H1 (cell line): ENCODE measurements around the gene SECISBP2. TPM values are rescaled to one million over a fixed set of nuclear protein-coding genes. Genes with fewer than 3 reads are reported as not detected.

ENCODE experiments used
- CTCF ChIA-PET: fragments of 300-600 bp; sonication (Branson Sonifier 250); formaldehyde crosslinking; loops from one replicate; lab custom pipeline; 2021; ENCODE audit not compliant: partially characterized antibody; lab: Charles Lee
- POLR2A ChIA-PET: fragments of 300-600 bp; sonication (Branson Sonifier 250); formaldehyde crosslinking; loops from one replicate; lab custom pipeline; 2021; ENCODE audit warnings: inconsistent platforms; ENCODE audit not compliant: partially characterized antibody; lab: Charles Lee
- DNase-seq, 2 experiments: peaks; one replicate each; pipeline versions ENCODE4 v3.0.0 to v3.0.0-alpha.2; 2010 to 2022; ENCODE audit warnings: low spot score in 2 of 2, low read depth in 1 of 2, mixed read lengths in 1 of 2
- FAIRE-seq: peaks from 2 replicates; lab custom pipeline; 2011; peaks lifted over from hg19 to GRCh38; lab: Jason Lieb, UNC
- H2AFZ ChIP-seq: 2 replicates; pipeline ENCODE4 v1.8.1; 2012; ENCODE audit warnings: low read length, inconsistent platforms
- H2AK5ac ChIP-seq: 2 replicates; pipeline ENCODE4 v1.6.1; 2013; ENCODE audit warnings: low read depth, low read length
- H2BK120ac ChIP-seq: replicated peaks from 2 replicates; pipeline ENCODE3; 2013; ENCODE audit warnings: low read depth, low read length, inconsistent platforms
- H2BK12ac ChIP-seq: 2 replicates; pipeline ENCODE4 v1.6.1; 2013; ENCODE audit warnings: low read depth, low read length
- H2BK15ac ChIP-seq: 2 replicates; pipeline ENCODE4 v1.6.1; 2013; ENCODE audit warnings: low read length
- H2BK20ac ChIP-seq: 2 replicates; pipeline ENCODE4 v1.6.1; 2013; ENCODE audit warnings: low read length
- H2BK5ac ChIP-seq: 2 replicates; pipeline ENCODE4 v1.6.1; 2013; ENCODE audit warnings: low read depth, low read length
- H3K14ac ChIP-seq: 2 replicates; pipeline ENCODE4 v1.6.1; 2013; ENCODE audit warnings: inconsistent platforms; ENCODE audit not compliant: insufficient read length
- H3K18ac ChIP-seq: 2 replicates; pipeline ENCODE4 v1.6.1; 2013; ENCODE audit warnings: low read length; ENCODE audit errors: extremely low read depth
- H3K23ac ChIP-seq: 2 replicates; pipeline ENCODE4 v1.6.1; 2013; ENCODE audit warnings: inconsistent platforms; ENCODE audit not compliant: insufficient read length
- H3K23me2 ChIP-seq: 2 replicates; pipeline ENCODE4 v1.6.1; 2013; ENCODE audit warnings: low read depth, low read length
- H3K27ac ChIP-seq: 2 replicates; pipeline ENCODE4 v1.6.1; 2011; ENCODE audit warnings: low read depth, low read length, inconsistent platforms
- H3K27me3 ChIP-seq, 4 experiments: replicated peaks in 1 of 4; 1 replicate in 1 of 4; 2 replicates in 3 of 4; pipeline versions ENCODE4 v1.6.1 to v1.8.1; 2011 to 2013; ENCODE audit warnings: low read length in 3 of 4, mild to moderate bottlenecking in 3 of 4, inconsistent platforms in 2 of 4, mixed read lengths in 2 of 4, moderate library complexity in 1 of 4; ENCODE audit not compliant: control insufficient read depth in 3 of 4, insufficient read depth in 3 of 4; ENCODE audit errors: extremely low read depth in 1 of 4
- H3K36me3 ChIP-seq, 4 experiments: 2 replicates each; pipeline versions ENCODE4 v1.6.1 to v1.8.1; 2011 to 2013; ENCODE audit warnings: mild to moderate bottlenecking in 4 of 4, low read length in 3 of 4, moderate library complexity in 2 of 4, control low read depth in 1 of 4, inconsistent platforms in 1 of 4; ENCODE audit not compliant: insufficient read depth in 4 of 4, control insufficient read depth in 2 of 4
- H3K4ac ChIP-seq: replicated peaks from 2 replicates; pipeline ENCODE3; 2013; ENCODE audit warnings: low read length, low read depth, mixed read lengths, inconsistent platforms; ENCODE audit not compliant: insufficient read length
- H3K4me1 ChIP-seq, 4 experiments: replicated peaks in 1 of 4; 1 replicate in 1 of 4; 2 replicates in 3 of 4; pipeline versions ENCODE4 v1.6.1 to v1.8.1; 2011 to 2013; ENCODE audit warnings: low read length in 3 of 4, inconsistent platforms in 2 of 4, mixed read lengths in 1 of 4; ENCODE audit not compliant: insufficient read depth in 4 of 4, control insufficient read depth in 3 of 4
- H3K4me2 ChIP-seq, 2 experiments: 2 replicates each; pipeline versions ENCODE4 v1.6.1 to v1.8.1; 2011 to 2013; ENCODE audit warnings: low read depth in 2 of 2, low read length in 2 of 2, control low read depth in 1 of 2, inconsistent platforms in 1 of 2, mild to moderate bottlenecking in 1 of 2; ENCODE audit not compliant: insufficient read depth in 1 of 2
- H3K4me3 ChIP-seq, 4 experiments: fragments of 200-600, 300-600 bp in 1 of 4; sonication (generic), shearing (Covaris generic), sonication (Bioruptor Twin) in 1 of 4; 2 replicates each; pipeline versions ENCODE4 v1.5.1 to v1.8.1; 2011 to 2016; ENCODE audit warnings: low read length in 4 of 4, low read depth in 3 of 4, control low read depth in 2 of 4, inconsistent platforms in 2 of 4, mild to moderate bottlenecking in 2 of 4, mixed read lengths in 1 of 4, moderate library complexity in 1 of 4; ENCODE audit not compliant: insufficient read depth in 2 of 4; ENCODE audit errors: extremely low read depth in 1 of 4
- H3K56ac ChIP-seq: replicated peaks from 2 replicates; pipeline ENCODE3; 2013; ENCODE audit warnings: low read depth, mild to moderate bottlenecking, mixed read lengths, low read length, inconsistent platforms; ENCODE audit not compliant: insufficient read length
- H3K79me1 ChIP-seq: 2 replicates; pipeline ENCODE4 v1.6.1; 2013; ENCODE audit warnings: low read depth, low read length, control low read depth
- H3K79me2 ChIP-seq, 2 experiments: 2 replicates each; pipeline versions ENCODE4 v1.6.1 to v1.8.1; 2012 to 2013; ENCODE audit warnings: low read length in 2 of 2, mild to moderate bottlenecking in 2 of 2, inconsistent platforms in 1 of 2; ENCODE audit not compliant: insufficient read depth in 2 of 2, control insufficient read depth in 1 of 2
- H3K9ac ChIP-seq, 4 experiments: replicated peaks in 1 of 4; 1 replicate in 1 of 4; 2 replicates in 3 of 4; pipeline versions ENCODE4 v1.6.1 to v1.8.1; 2011 to 2013; ENCODE audit warnings: low read depth in 3 of 4, low read length in 3 of 4, control low read depth in 2 of 4, mild to moderate bottlenecking in 2 of 4, moderate library complexity in 2 of 4, inconsistent platforms in 1 of 4; ENCODE audit errors: extremely low read depth in 1 of 4
- H3K9me3 ChIP-seq, 2 experiments: 2 replicates each; pipeline versions ENCODE4 v1.6.1 to v1.8.1; 2012 to 2013; ENCODE audit warnings: mild to moderate bottlenecking in 2 of 2, moderate library complexity in 2 of 2, control low read depth in 1 of 2, inconsistent platforms in 1 of 2, low read depth in 1 of 2, low read length in 1 of 2, mixed read lengths in 1 of 2; ENCODE audit not compliant: insufficient read depth in 2 of 2
- H4K20me1 ChIP-seq, 2 experiments: replicated peaks in 1 of 2; 2 replicates each; pipeline versions ENCODE3 to v1.8.1; 2011 to 2013; ENCODE audit warnings: inconsistent platforms in 2 of 2, low read length in 2 of 2, mild to moderate bottlenecking in 1 of 2; ENCODE audit not compliant: insufficient read depth in 2 of 2, control insufficient read depth in 1 of 2
- H4K5ac ChIP-seq: 2 replicates; pipeline ENCODE4 v1.6.1; 2013; ENCODE audit warnings: low read length, low read depth, mixed read lengths, inconsistent platforms; ENCODE audit not compliant: insufficient read length
- H4K8ac ChIP-seq: 2 replicates; pipeline ENCODE4 v1.8.0; 2013; ENCODE audit warnings: mild to moderate bottlenecking, moderate library complexity, low read length, inconsistent platforms; ENCODE audit not compliant: insufficient read depth; ENCODE audit errors: extremely low read depth
- H4K91ac ChIP-seq: replicated peaks from 2 replicates; pipeline ENCODE3; 2013; ENCODE audit warnings: low read length, mixed read lengths, inconsistent platforms; ENCODE audit not compliant: insufficient read length
- CTBP2 ChIP-seq: IDR thresholded peaks from 2 replicates; pipeline ENCODE4 v1.7.0; 2011; ENCODE audit warnings: borderline replicate concordance, mild to moderate bottlenecking, moderate library complexity, mixed read lengths, low read length; ENCODE audit not compliant: insufficient read depth, insufficient read length
- FOSL1 ChIP-seq: IDR thresholded peaks from 2 replicates; pipeline ENCODE4 v1.6.1; 2011; ENCODE audit warnings: mild to moderate bottlenecking, low read depth, low read length, moderate library complexity; ENCODE audit not compliant: insufficient read depth
- RFX5 ChIP-seq: IDR thresholded peaks from 2 replicates; pipeline ENCODE4 v1.6.1; 2011; ENCODE audit warnings: low read depth, low read length, improper control_type of control experiment, borderline replicate concordance
- SP1 ChIP-seq: IDR thresholded peaks from 2 replicates; pipeline ENCODE4 v1.6.1; 2011; ENCODE audit warnings: low read depth, low read length
- SP2 ChIP-seq: IDR thresholded peaks from 2 replicates; pipeline ENCODE4 v1.6.1; 2012; ENCODE audit warnings: mild to moderate bottlenecking, low read length, inconsistent platforms
- TAF1 ChIP-seq: IDR thresholded peaks from 2 replicates; pipeline ENCODE4 v1.6.1; 2011; ENCODE audit warnings: mild to moderate bottlenecking, low read depth, low read length
- WGBS, 2 experiments: shearing (Covaris generic) in 1 of 2; methylation state at CpG; one replicate each; pipeline versions ENCODE4 v1.1.6 to v1.1.7; 2013 to 2015; ENCODE audit warnings: low lambda C conversion rate in 2 of 2, mixed read lengths in 2 of 2, inconsistent platforms in 1 of 2, low coverage in 1 of 2, missing lambda C conversion rate in 1 of 2; ENCODE audit not compliant: insufficient replicate concordance in 2 of 2, insufficient coverage in 1 of 2, insufficient read length in 1 of 2; ENCODE audit errors: extremely low coverage in 1 of 2, missing lambda C conversion rate in 1 of 2; 5-methylcytosine and 5-hydroxymethylcytosine counted together
- polyA plus RNA-seq, 7 experiments: library from polyadenylated mRNA; depleted of rRNA in 3 of 7; stranded (reverse) in 5 of 7; unstranded in 2 of 7; fragments of >200 nt in 5 of 7; fragments of 200-250 nt in 2 of 7; gene quantifications; 1 replicate in 5 of 7; 2 replicates in 1 of 7; 4 replicates in 1 of 7; pipeline versions ENCODE4 v1.2.1 to v1.2.3, GENCODE V29; 2011 to 2013; ENCODE audit warnings: missing spikeins in 2 of 7, mixed read lengths in 2 of 7
- total RNA-seq: library from RNA; stranded (reverse); fragmentation: NEBNext Ultra II Directional; extraction: Animal tissue kit (Norgen Biotek cat#: 25700); gene quantifications from 2 replicates; pipeline ENCODE4 v1.2.1, GENCODE V29; 2021

Gene SECISBP2
- total and polyA plus RNA-seq, 2 of the 8 experiments (the other 6 are each of a cell fraction or from before 2014, with no cell fraction given): 39.0 to 61.7 TPM

GRCh38 chr9:89347651-89348050 lies 29.4 kb downstream of the SECISBP2 start:
- Histone ChIP-seq H3K14ac (no peak overlapping the region), H3K23ac (no peak overlapping the region), H2BK15ac (no peak overlapping the region), H3K4me2 (no peak overlapping the region), H2BK20ac (no peak overlapping the region), H3K4me1 (no peaks in the 10 kb centered on the region), H3K18ac (no peak overlapping the region), H3K9me3 (no peaks in the 10 kb centered on the region), H4K8ac (no peak overlapping the region), H3K23me2 (no peaks in the 10 kb centered on the region), H3K27ac (no peak overlapping the region), H3K79me2 (no peaks in the 10 kb centered on the region), H4K5ac (no peak overlapping the region), H3K36me3 (peaks cover 35 to 83% (median 65%) of the 10 kb centered on the region in 4 experiments), H3K9ac (no peak overlapping the region), H2AK5ac (no peak overlapping the region), H2AFZ (no peak overlapping the region), H3K27me3 (no peaks in the 10 kb centered on the region), H3K56ac (no peak overlapping the region), H2BK12ac (no peak overlapping the region), H2BK120ac (no peak overlapping the region), H4K20me1 (peaks cover 5 to 15% of the 10 kb centered on the region in 2 experiments), H3K79me1 (peaks cover 4% of the 10 kb centered on the region; the same call in 1 of the 2 replicates), H3K4ac (no peak overlapping the region), H2BK5ac (no peak overlapping the region), H3K4me3 (no peak overlapping the region), H4K91ac (no peak overlapping the region)
- FAIRE-seq (no peak), DNase-seq (no peak)
- WGBS, 2 experiments: 92% methylated on average over 5 of the region's 5 CpGs; no CpG with 5 or more reads in 1 of the 2 experiments
- ChIA-PET POLR2A (interaction anchor here (0.7 to 2.4 kb wide), 5 partner anchors 10 to 36 kb away, joined by 3 to 8 read pairs (median 5); no protein-coding TSS in a partner anchor), CTCF (interaction anchor here (1.2 to 1.6 kb wide), 2 partner anchors 10 to 81 kb away, joined by 3 to 6 read pairs; no protein-coding TSS in a partner anchor)
- TF ChIP-seq CTBP2 (no peak), RFX5 (no peak), FOSL1 (no peak), SP1 (no peak), SP2 (no peak), TAF1 (no peak)
